ENCODE measurements around the gene TNNT1. TPM values are rescaled to one million over a fixed set of nuclear protein-coding genes. Genes with fewer than 3 reads are reported as not detected.

Gene TNNT1
- total RNA-seq, 2 donors from 2014 or later = 0.69 to 2.1 TPM

DNA sequence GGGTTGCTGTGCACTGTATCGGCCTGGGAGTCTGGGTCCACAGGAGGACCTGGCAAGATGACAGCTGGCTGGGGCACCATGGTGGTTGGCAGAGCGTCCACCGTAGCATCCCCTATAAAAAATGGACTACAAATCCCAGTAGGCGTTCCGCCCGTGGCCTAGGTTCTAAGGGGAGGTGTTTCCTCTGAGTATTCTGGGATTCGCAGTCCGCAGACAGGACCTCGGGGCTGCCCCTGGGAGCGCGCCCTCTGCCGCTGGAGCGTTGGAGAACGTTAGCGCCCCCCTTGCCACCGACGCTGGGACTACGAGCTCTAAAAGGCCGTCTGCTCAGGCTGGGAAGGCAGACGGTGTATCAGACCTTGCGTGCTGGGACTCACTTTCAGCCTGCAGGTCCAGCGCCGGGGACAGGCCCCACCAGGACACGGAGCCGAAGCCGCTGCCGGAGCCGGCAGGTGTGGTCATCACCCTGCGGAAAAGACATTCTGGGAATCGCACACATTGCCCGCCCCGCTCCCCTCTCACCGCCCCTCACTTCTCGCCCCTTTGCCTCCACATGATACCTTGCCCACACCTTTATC lies 17.0 kb upstream of the TNNT1 start:
- no peak overlapping the region for H3K27ac ChIP-seq
- intact Hi-C loops (cut with DNase I) = no loop called here
- DNase-seq = peak; percentile 56
- H3K9me3 ChIP-seq = no peaks in the 10 kb centered on the region
- no peaks in the 10 kb centered on the region for H3K36me3 ChIP-seq
- TF ChIP-seq CTCF (IDR thresholded peaks at IDR 0.05) = peak; percentile 27
- no peak overlapping the region for H3K9ac ChIP-seq (ENCODE audit: low read depth in 2 of 2, low read length in 2 of 2)
- peak overlapping the region; percentile 43 for H3K4me3 ChIP-seq
- peaks cover 31% of the 10 kb centered on the region for H3K27me3 ChIP-seq
- H3K4me1 ChIP-seq = peaks cover 5% of the 10 kb centered on the region

GRCh38 chr19:55161571-55162322 lies 12.7 kb upstream of the TNNT1 start:
- Histone ChIP-seq H3K9ac (ENCODE audit: low read depth in 2 of 2, low read length in 2 of 2) (no peak overlapping the region), H3K4me3 (no peak overlapping the region), H3K4me1 (no peaks in the 10 kb centered on the region), H3K36me3 (no peaks in the 10 kb centered on the region), H3K27me3 (peaks cover 20% of the 10 kb centered on the region), H3K27ac (no peak overlapping the region), H3K9me3 (no peaks in the 10 kb centered on the region)
- TF ChIP-seq CTCF (IDR thresholded peaks at IDR 0.05) = no peak
- intact Hi-C loops (cut with DNase I) = no loop called here
- no peak for DNase-seq

DNA sequence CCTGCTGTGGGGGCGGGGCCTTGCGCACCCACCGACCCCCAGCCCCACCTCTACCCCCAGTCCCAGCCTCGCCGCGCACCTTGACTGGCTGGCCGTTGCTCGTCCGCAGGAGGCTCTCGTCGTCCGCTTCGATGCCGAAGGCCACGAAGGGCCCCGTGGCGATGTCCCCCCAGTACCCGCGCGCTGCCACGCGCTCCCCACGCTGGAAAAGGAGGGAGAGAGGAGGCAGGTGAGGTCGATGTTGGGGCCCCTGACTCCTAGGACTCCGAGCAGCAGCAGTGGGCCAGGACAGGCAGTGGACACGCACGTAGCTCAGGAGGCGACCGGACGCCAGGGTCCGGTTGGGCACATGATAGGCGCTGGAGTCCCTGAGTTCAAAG lies 12.0 kb upstream of the TNNT1 start:
- Histone ChIP-seq H3K27me3 (peaks cover 21% of the 10 kb centered on the region), H3K27ac (no peak overlapping the region), H3K36me3 (no peaks in the 10 kb centered on the region), H3K9ac (ENCODE audit: low read depth in 2 of 2, low read length in 2 of 2) (no peak overlapping the region), H3K4me1 (no peaks in the 10 kb centered on the region), H3K4me3 (no peak overlapping the region), H3K9me3 (no peaks in the 10 kb centered on the region)
- intact Hi-C loops (cut with DNase I) = no loop called here
- TF ChIP-seq CTCF (IDR thresholded peaks at IDR 0.05) = no peak
- DNase-seq = no peak

- no peak overlapping the region for H3K9ac ChIP-seq (ENCODE audit: low read depth in 2 of 2, low read length in 2 of 2)
- H3K9me3 ChIP-seq = no peaks in the 10 kb centered on the region
- intact Hi-C loops (cut with DNase I) = no loop called here
- no peak overlapping the region for H3K4me3 ChIP-seq
- peak; percentile 92 for DNase-seq
- no peak overlapping the region for H3K27ac ChIP-seq
- peaks cover 21% of the 10 kb centered on the region for H3K27me3 ChIP-seq
- no peaks in the 10 kb centered on the region for H3K36me3 ChIP-seq
- peak; percentile 85 for TF ChIP-seq CTCF (IDR thresholded peaks at IDR 0.05)
- no peaks in the 10 kb centered on the region for H3K4me1 ChIP-seq
Measured at GRCh38 chr19:55160128-55160985, 11.4 kb upstream of the TNNT1 start.

DNA sequence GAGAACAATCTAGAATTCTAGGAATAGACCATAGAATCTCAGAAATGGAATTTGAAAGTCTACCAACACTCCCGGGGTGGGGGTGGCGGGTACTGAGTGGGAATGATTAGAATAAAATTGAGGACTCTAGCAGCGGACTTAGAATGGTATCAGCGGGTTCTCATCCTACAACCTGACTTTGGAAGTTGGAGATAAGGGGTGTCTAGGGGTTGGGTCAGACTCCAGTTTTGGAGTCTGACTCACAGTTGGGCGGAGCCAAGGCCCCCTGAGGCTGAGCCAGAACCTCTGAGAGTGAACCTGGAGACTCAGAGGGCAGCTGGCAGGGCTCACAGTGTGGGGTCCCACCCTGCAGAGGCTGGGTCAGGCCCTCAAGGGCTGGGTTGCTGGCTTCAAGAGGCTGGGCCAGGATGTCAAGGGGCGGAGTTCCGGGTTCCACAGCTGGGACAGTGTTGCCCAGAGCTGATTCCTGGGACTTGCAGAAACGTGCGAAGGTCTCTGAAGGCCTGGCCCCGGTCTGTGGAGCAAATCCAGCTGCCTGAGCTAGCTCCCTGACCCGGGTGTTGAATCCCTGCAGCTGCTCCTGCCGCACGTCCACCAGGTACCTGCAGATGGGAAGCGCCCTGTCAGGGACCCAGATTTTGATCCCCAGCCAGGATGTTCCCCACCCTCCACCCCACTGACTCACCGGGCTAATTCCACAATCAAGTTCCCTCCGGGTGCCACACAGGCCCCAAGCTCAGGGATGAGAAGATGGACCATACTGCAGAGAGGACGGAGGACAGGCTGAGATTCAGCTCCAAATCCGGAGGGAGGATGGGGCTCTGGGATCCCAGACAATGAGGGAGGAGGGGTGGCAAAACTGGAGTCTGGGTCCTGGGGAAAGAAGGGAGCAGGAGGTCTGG lies 10.1 kb upstream of the TNNT1 start:
- peaks cover 21% of the 10 kb centered on the region for H3K27me3 ChIP-seq
- H3K4me1 ChIP-seq = no peaks in the 10 kb centered on the region
- no peaks in the 10 kb centered on the region for H3K36me3 ChIP-seq
- no peak overlapping the region for H3K9ac ChIP-seq (ENCODE audit: low read depth in 2 of 2, low read length in 2 of 2)
- H3K27ac ChIP-seq = no peak overlapping the region
- TF ChIP-seq CTCF (IDR thresholded peaks at IDR 0.05) = no peak
- H3K4me3 ChIP-seq = no peak overlapping the region
- no peaks in the 10 kb centered on the region for H3K9me3 ChIP-seq
- DNase-seq = no peak
- intact Hi-C loops (cut with DNase I) = no loop called here

Data from colonic mucosa (tissue), 4 donors.